ENCODE measurements around the gene PVR. TPM values are rescaled to one million over a fixed set of nuclear protein-coding genes. Genes with fewer than 3 reads are reported as not detected.
A peak's percentile ranks its signal among the peaks of the same experiment; 100 is the strongest.

Gene PVR
- total RNA-seq, 6 donors from 2014 or later: 40.5 to 89.7 (median 44.2) TPM

DNA sequence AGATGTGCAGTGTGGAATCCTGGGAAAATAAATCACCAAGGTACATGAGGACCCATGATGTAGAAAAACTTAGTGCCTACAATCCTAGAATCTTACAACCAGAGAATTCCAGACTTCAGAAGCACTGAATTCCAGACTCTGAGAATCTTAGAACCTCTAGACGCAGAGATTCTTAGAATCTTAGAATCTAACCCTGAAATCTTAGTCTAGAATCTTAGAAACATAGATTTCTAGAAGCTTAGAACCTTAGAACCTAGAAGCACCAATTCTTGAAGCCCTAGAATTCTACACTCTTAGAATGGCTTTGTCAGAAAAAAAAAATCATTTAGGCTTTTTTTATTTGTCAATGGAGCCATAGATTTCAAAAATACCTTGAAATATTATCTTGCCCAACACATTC lies 61.3 kb downstream of the PVR start:
- no peak overlapping the region for H3K27ac ChIP-seq
- DNase-seq (no peak), ATAC-seq (ENCODE audit: low FRiP score in 2 of 2) (no peak)
- WGBS, 2 donors: 95 to 100% methylated on average over 1 of the region's 1 CpG
- H3K4me1 ChIP-seq: no peaks in the 10 kb centered on the region
- H3K27me3 ChIP-seq: no peaks in the 10 kb centered on the region
- no peaks in the 10 kb centered on the region for H3K9me3 ChIP-seq
- H3K4me3 ChIP-seq: no peak overlapping the region
- TF ChIP-seq, protein P1, sequence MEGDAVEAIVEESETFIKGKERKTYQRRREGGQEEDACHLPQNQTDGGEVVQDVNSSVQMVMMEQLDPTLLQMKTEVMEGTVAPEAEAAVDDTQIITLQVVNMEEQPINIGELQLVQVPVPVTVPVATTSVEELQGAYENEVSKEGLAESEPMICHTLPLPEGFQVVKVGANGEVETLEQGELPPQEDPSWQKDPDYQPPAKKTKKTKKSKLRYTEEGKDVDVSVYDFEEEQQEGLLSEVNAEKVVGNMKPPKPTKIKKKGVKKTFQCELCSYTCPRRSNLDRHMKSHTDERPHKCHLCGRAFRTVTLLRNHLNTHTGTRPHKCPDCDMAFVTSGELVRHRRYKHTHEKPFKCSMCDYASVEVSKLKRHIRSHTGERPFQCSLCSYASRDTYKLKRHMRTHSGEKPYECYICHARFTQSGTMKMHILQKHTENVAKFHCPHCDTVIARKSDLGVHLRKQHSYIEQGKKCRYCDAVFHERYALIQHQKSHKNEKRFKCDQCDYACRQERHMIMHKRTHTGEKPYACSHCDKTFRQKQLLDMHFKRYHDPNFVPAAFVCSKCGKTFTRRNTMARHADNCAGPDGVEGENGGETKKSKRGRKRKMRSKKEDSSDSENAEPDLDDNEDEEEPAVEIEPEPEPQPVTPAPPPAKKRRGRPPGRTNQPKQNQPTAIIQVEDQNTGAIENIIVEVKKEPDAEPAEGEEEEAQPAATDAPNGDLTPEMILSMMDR (IDR thresholded peaks at IDR 0.05): no peak
- TF ChIP-seq EP300 (IDR thresholded peaks at IDR 0.05) (no peak), POLR2AphosphoS5 (IDR thresholded peaks at IDR 0.05) (no peak), POLR2A (IDR thresholded peaks at IDR 0.05) (no peak)
- no peaks in the 10 kb centered on the region for H3K36me3 ChIP-seq

DNA sequence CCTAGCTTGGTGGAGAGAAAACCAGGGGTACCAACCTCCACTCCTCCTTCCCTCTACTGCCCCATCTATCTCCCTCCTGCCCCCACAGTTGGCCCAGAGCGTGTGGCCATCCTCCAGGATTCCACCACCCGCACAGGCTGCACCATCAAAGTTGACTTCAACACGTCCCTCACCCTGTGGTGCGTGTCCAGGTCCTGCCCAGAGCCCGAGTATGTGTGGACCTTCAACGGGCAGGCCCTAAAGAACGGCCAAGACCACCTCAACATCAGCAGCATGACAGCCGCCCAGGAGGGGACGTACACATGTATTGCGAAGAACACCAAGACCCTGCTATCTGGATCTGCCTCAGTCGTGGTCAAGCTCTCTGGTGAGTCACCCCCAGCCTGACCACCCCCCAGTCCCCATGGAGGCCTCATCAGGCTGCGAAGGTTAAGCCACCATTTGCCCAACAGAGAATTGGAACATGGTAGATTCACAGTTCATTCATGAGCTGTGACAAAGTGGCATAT lies 61.8 kb downstream of the PVR start:
- Histone ChIP-seq H3K36me3 (no peaks in the 10 kb centered on the region), H3K4me3 (no peak overlapping the region), H3K9me3 (no peaks in the 10 kb centered on the region), H3K4me1 (no peaks in the 10 kb centered on the region), H3K27me3 (no peaks in the 10 kb centered on the region), H3K27ac (no peak overlapping the region)
- WGBS, 2 donors: 91 to 96% methylated on average over 11 to 12 of the region's 12 CpGs
- TF ChIP-seq, protein P1 (IDR thresholded peaks at IDR 0.05): no peak
- TF ChIP-seq POLR2A (IDR thresholded peaks at IDR 0.05) (no peak), EP300 (IDR thresholded peaks at IDR 0.05) (no peak), POLR2AphosphoS5 (IDR thresholded peaks at IDR 0.05) (no peak)
- peak in 1 of 2 donors; percentile 24 for DNase-seq
- ATAC-seq (ENCODE audit: low FRiP score in 2 of 2): no peak

DNA sequence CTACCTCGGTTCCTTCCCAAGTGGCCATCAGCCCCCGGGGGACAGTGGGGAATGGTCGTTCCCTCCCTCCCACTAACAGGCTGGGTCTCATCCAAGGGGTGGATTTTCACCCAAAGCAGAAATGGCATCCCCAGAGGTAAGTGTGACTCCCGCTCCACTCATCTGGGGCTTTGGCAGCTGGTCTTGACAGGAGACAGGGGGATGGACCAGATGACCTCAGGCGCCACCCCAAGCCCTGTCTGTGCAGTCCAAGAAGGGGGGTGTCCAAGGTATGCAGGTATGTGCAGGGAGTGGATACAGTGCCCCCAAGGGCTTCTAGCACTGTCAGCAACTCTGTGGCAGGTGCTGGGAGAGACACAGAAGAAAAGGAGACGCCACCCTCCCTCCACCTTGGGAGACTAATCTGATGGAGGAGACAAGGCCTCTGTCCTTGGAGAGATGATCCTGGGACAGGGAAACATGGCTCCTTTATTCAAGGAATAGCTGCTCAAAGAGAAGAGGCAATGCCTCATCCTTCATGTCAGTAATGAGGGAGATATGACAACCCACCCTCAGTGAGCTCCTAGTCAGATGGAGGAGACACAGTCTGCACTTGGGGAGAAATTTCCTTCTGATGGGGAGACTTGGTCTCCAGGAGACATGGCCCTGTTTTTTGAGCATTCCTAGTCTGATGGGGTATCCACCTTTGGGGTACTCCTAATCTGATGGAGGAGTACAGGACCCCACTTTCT lies 63.0 kb downstream of the PVR start:
- no peaks in the 10 kb centered on the region for H3K4me1 ChIP-seq
- H3K36me3 ChIP-seq: no peaks in the 10 kb centered on the region
- H3K27ac ChIP-seq: no peak overlapping the region
- H3K9me3 ChIP-seq: no peaks in the 10 kb centered on the region
- no peak for TF ChIP-seq EP300 (IDR thresholded peaks at IDR 0.05)
- TF ChIP-seq POLR2A (IDR thresholded peaks at IDR 0.05): no peak
- TF ChIP-seq POLR2AphosphoS5 (IDR thresholded peaks at IDR 0.05): no peak
- TF ChIP-seq, protein P1 (IDR thresholded peaks at IDR 0.05): no peak
- ATAC-seq (ENCODE audit: low FRiP score in 2 of 2): no peak
- 90 to 93% methylated on average over 3 to 6 of the region's 6 CpGs for WGBS, 2 donors
- no peak overlapping the region for H3K4me3 ChIP-seq
- no peaks in the 10 kb centered on the region for H3K27me3 ChIP-seq
- DNase-seq: no peak

DNA sequence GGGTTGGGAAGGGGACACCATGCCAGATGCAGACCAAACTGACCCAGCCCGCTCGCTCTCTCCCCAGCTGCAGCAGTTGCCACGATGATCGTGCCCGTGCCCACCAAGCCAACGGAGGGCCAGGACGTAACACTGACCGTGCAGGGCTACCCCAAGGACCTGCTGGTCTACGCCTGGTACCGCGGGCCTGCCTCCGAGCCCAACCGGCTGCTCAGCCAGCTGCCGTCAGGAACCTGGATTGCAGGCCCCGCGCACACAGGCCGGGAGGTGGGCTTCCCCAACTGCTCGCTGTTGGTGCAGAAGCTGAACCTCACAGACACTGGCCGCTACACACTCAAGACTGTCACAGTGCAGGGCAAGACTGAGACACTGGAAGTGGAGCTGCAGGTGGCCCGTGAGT lies 64.1 kb downstream of the PVR start:
- Histone ChIP-seq H3K27ac (no peak overlapping the region), H3K36me3 (no peaks in the 10 kb centered on the region)
- no peak for ATAC-seq (ENCODE audit: low FRiP score in 2 of 2)

More for the DNA sequence above, 64.1 kb downstream of the PVR start:
- no peaks in the 10 kb centered on the region for H3K4me1 ChIP-seq
- H3K9me3 ChIP-seq: no peaks in the 10 kb centered on the region
- no peak overlapping the region for H3K4me3 ChIP-seq
- TF ChIP-seq, protein P1 (IDR thresholded peaks at IDR 0.05): no peak
- no peak for TF ChIP-seq POLR2A (IDR thresholded peaks at IDR 0.05)
- no peak for TF ChIP-seq POLR2AphosphoS5 (IDR thresholded peaks at IDR 0.05)
- H3K27me3 ChIP-seq: no peaks in the 10 kb centered on the region
- 95% methylated on average over 9 to 16 of the region's 20 CpGs for WGBS, 2 donors
- DNase-seq: peak in 1 of 2 donors; percentile 78
